Sigmoid colon (tissue), 4 donors: ENCODE data around the gene MAST2.

ENCODE experiments used
- CTCF ChIP-seq, 4 experiments: fragments of 450-650 bp in 3 of 4; fragments of 200-600 bp in 1 of 4; IDR thresholded peaks; one replicate each; pipeline ENCODE4 v1.5.1; 2016 to 2019; ENCODE audit warnings: antibody characterized with exemption in 4 of 4, mild to moderate bottlenecking in 3 of 4, moderate library complexity in 2 of 4
- EP300 ChIP-seq, 4 donors: sonication (generic); formaldehyde crosslinking; IDR thresholded peaks; one replicate each; pipeline ENCODE4 v1.6.1; 2017; ENCODE audit warnings: antibody characterized with exemption in 4 of 4
- POLR2A ChIP-seq, 2 donors: fragments of 450-650 bp; IDR thresholded peaks; one replicate each; pipeline ENCODE4 v1.6.1; 2016; ENCODE audit warnings: antibody characterized with exemption in 2 of 2, mild to moderate bottlenecking in 2 of 2, moderate library complexity in 2 of 2
- POLR2AphosphoS5 ChIP-seq, 4 donors: sonication (generic); formaldehyde crosslinking; IDR thresholded peaks; one replicate each; pipeline ENCODE4 v1.6.1; 2017; ENCODE audit warnings: antibody characterized with exemption in 4 of 4

- TF ChIP-seq CTCF (IDR thresholded peaks at IDR 0.05): no peak
- TF ChIP-seq EP300 (IDR thresholded peaks at IDR 0.05): no peak
- no peak for TF ChIP-seq POLR2AphosphoS5 (IDR thresholded peaks at IDR 0.05)
- TF ChIP-seq POLR2A (IDR thresholded peaks at IDR 0.05): no peak
Observed at GRCh38 chr1:46053734-46054133, 250.3 kb downstream of the MAST2 start.
